Stimulated activated CD4-positive, alpha-beta T cell treated with anti-CD3 and anti-CD28 coated beads, Interleukin-12 subunit alpha, Interleukin-12 subunit beta, amount 100 ng/mL, for 48 hours (primary cell): ENCODE data around the gene MN1.
A peak's percentile ranks its signal among the peaks of the same experiment; 100 is the strongest.

Experiments
- DNase-seq, 3 donors: peaks; one replicate each; pipeline ENCODE4 v3.0.0-alpha.2; 2020; ENCODE audit warnings: low read depth in 2 of 3, low spot score in 1 of 3

MN1 gene

GRCh38 chr22:27827604-27828587 lies 26.3 kb upstream of the MN1 start:
- no peak for DNase-seq

DNA sequence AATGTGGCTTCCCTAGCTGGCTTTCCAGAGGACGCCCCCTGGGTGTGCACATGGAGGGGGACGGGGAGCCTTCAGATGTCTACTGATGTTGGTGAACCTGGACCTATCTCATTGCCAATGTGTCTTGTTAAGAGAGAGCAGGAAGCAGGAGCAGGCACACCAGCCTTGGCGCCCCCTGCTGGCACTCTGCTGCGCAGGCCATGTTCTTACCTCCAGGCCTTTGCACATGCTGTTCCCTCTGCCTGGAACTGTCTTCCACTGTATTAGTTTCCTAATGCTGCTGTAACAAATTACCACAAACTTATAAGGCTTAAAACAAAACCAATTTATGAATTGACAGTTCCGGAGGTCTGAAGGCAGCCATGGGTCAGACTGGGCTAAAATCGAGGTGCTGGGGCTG lies 23.6 kb upstream of the MN1 start:
- DNase-seq = peak in 1 of 3 donors; percentile 10

GRCh38 chr22:27823221-27823620 lies 21.7 kb upstream of the MN1 start:
- DNase-seq = no peak

DNA sequence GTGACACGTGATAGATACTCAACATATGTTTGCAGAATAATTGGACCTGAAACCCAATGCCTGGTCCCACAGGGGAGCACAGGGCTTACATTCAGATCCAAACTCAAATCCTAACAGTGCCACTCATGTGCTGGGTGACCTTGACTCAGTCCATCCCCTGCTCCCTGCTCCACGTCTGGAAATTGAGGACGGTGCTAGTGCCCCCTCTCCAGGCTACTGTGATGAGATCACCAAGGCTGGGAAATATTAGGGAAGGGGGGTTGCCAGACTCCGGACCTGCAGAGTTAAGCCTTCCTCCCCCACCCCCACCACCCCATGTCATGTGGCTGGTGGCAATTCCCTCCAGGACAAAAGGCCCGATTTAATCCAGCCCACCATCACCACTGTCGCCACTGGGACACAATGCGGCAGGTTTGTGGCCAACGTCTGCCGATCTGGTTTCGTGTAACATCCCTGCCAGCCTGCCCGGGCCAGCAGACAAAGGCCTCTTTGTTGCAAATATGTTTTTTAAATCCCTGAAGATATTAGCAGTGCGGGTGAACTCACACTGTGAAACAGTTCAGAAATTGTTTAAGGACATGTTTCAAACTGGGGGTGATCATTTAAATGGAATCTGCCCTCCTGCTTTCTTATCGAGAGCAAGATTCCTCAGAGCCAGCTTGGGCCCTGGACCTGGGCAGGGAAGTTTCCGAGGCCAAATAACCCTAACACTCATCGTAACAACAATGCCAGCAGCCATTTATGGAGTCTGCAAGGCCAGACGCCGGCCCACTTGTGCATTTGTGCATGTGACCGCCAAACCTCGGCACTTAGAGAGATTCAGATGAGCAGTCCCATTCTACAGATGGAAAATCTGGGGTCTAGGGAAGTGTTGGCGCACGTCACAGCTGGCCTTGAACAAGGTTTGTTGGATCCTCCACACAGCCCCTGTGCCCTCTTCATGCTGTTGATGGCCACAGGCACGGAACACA lies 19.6 kb upstream of the MN1 start:
- DNase-seq = no peak

- no peak for DNase-seq
These were observed 15.0 kb upstream of the MN1 start for GRCh38 chr22:27816552-27816951.

DNA sequence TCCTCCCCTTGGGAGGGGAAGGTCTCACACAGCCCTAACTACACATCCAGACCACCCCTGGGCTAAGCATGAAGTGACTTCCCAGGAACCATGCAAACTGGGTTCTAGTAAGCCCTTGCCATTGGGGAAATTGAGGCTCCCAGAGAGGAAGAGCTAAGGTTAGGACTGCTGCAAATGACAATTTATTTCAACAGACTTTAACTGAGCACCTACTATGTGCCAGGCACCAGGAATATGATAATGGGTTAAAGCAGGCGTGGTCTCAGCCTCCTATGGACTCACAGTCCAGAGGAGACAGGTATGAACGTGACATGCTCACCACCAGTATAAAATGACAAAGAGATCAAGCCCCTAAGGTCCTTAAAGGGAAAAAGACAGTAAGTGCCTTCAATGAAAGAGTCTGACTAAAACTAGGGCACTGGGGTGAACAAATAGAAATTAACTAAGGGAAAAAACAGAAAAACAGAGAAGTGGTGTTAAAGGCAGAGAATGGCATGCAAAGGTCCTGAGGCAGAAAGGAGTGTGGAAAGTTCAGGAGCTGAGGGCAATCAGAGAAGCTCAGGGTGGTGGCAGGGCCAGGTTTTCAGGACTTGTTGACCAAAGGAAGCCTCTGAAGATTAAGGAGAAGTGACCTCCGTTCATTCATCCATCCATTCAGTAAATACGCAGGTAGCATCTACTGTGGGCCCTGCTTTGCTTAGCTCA lies 14.4 kb upstream of the MN1 start:
- DNase-seq = no peak

GRCh38 chr22:27814993-27815392 lies 13.4 kb upstream of the MN1 start:
- no peak for DNase-seq

DNA sequence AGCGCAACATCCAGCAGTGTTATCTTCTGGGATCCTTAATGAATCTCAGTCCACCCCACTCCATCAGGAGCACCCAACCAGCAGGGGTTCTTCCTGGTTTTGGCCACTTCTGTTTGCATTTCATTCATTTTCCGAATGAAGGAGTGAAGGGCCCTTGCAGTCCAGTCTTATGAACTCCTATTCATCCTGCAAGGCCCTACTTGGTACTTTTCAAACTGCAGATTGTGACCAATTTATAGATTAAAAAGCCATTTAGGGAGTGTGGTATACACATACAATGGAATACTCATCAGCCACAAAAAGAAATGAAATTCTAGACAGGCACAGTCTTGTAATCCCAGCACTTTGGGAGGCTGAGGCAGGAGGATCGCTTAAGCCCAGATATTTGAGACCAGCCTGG lies 10.2 kb upstream of the MN1 start:
- DNase-seq = no peak

DNA sequence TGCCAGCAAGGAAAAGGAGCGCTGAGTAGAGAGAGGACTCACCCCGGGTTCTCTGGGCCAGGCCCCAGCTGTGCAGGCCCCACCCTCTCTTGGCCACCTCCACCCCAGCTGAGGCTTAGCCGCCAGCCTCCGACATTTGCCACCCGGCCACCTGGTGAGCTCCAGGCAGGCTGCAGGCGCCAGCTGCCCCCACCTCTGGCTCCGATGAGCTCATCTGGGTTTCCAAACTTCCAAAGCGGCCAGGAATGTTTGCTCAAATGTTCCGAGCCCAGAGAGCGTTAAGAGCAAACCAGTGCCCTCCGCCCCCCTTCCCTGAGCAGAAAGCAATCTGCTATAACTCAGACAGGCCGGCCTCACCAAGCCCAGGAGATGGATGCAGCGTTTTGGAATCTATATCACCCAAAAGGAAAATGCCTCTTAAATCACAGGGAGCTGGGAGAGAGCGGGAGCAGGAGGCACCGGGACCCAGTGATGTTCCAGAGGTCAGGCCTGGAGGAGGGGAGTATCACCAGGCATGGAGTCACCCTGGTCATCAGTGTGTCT lies 9.1 kb upstream of the MN1 start:
- DNase-seq = no peak

- DNase-seq = no peak
These were observed 8.4 kb upstream of the MN1 start for GRCh38 chr22:27809700-27810608.

DNA sequence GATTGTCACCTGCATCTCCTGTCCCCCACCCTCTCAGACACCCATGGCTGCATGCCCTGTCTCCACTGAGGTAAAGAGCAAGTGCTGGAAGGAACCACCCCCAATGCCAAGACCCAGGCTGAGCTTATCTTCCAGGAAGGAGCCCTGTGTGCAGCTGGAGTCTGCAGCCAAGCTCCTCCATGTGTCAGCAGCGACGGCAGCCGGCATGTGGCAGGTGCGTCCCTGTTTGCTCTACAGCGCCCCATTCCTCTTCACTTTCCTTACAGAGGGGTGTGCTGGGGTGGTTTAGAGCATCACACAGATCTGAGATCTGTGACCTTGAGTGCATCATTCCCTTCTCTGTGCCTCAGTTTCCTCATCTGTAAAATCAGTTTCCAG lies 7.7 kb upstream of the MN1 start:
- DNase-seq = no peak

DNA sequence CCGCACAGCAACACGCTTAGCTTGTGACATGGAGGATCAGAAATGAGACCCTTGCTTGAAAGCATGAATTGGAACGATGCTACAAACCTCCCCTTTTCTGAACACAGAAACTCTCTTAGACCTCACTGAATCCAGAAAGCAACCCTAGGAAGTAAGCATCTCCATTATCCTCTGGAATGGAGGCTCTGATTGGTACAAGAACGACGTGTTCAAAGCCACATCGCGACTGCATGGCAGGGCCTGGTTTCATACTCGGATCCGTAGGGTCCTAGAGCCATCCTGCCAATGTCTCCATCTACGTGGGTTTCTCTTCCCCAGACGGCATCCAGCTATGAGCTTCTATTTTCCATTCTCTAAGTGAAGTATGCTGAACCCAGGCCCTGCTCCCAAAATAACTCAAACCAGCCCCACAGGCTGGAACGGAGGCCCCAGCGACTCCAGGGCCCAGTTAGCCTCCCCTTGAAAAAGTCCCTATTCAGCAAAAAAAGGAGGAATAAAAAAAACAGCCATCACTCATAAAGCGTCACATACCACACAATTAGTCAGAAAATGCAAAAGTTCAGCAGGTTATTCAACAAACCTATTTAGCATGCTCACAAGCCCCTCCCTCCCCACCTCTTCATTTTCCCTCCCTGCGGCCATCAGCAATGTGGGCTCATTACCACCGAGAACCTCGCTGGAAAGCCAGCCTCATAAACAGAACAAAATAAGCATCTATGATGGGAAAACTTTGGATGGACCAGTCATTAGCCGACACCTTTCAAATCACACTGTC lies 7.1 kb upstream of the MN1 start:
- DNase-seq = no peak

GRCh38 chr22:27805841-27806240 lies 4.3 kb upstream of the MN1 start:
- DNase-seq = no peak

DNA sequence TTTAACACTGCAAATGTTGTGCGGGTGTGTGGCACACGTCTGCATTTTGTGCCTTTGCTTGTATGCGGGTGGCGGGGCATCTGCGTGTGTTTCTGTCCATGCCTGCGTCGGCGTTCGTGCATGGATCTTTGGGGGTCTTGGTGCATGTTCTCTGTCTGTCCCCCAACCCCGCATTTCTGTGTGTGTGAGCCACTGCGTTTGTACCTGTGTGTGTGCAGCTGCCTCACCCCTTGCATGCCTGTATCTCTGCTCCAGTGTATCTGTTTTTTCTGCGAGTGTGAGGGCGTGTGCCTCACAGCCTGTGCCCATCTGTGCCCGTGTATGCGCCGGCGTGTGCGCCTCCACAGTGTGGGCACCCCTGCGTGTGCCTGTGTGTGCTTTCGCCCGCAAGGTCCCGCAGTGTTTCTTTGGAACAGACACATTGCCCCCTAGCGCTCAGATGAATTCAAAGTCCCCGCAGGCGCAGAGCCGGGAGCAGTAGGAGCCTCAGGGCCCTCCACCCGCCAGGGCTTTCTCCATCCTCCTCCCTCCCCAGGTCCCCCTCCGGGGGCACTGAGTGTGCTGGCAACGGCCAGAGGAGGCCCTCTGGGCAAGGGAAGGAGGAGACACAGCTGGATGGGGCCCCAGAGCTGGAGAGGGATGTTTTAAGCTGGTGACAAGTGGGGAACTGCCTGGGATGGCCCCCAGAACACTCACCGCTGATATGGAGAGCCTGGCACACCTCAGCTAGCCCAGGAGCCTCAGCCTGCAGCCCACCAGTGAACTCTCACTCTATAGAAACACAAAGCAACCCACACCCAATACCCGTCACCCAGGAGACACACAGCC lies 3.1 kb upstream of the MN1 start:
- DNase-seq = peak in 2 of 3 donors; percentile 35 to 57

DNA sequence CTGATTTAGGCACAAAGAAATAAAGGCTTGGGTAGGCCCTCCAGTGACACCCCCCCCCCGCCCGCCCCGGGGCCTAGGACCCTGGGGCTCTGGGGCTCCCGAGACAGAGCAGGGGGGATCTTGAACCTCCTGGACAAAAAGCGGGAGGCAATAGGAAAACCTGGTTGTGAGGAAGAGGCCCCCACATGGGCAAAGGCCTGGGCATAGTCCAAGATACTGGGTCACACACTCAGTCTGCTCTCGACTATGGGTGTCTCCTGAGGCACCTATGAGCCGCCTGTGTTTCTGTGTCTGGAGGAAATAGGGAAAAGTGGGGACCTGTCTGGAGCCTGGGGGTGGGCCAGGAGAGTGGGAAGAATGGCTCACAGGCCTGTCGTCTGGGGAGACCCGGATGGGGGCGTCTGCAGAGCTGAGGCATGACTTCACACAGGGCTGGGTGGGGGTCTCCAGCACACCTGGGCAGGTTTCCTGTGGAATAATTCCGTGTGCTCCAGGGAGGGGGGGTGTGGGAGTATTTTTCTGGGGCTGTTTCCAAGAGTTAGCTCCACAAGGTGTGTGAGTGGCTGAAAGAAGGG lies 2.4 kb upstream of the MN1 start:
- no peak for DNase-seq

DNA sequence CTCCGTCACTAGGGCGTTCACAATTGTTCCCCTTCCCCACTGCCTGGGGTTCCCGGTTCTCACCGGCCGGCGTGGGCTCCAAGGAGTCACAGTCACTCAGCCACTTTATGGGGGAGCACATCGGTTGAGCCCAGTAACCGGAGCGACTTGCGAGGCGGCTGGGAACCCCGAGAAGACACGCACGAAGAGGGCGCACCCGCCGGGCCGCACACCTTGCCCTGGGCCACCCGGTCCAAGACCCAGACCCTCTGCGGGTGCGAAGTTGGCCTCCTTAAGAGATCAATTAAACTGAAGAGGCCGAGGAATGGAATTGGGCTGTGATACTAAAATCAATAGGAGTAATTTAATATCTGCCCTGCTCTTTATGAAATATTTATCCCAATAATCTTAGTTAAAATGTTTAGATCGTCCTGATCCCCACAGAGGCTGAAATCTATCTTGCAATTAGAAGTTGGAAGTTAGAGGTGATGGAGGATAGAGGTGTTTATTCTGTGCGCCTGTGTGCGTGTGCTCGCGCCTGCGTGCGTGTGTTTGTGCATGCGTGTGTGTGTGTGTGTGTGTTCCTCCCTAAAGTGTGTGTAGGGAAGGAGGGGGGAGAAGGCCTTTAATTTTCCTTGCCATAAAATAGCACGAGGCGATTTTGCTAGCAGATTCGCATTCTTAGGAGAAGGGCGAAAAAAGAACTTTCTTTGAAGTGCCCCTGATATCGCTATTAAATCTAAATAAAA lies 954 bp upstream of the MN1 start:
- DNase-seq = no peak

GRCh38 chr22:27801202-27801615 lies 347 bp downstream of the MN1 start:
- DNase-seq = peak in 1 of 3 donors; percentile 18
